Mammary microvascular endothelial cell (primary cell): Measurements from ENCODE around the gene SLC25A43. TPM values are rescaled to one million over a fixed set of nuclear protein-coding genes. Genes with fewer than 3 reads are reported as not detected.

ENCODE experiments used
- total RNA-seq: library from RNA; depleted of rRNA; stranded (reverse); fragments of >200 nt; gene quantifications from 2 replicates; pipeline ENCODE4 v1.2.3, GENCODE V29; 2015

Gene SLC25A43
- total RNA-seq = 21.2 and 22.1 TPM in 2 replicates

DNA sequence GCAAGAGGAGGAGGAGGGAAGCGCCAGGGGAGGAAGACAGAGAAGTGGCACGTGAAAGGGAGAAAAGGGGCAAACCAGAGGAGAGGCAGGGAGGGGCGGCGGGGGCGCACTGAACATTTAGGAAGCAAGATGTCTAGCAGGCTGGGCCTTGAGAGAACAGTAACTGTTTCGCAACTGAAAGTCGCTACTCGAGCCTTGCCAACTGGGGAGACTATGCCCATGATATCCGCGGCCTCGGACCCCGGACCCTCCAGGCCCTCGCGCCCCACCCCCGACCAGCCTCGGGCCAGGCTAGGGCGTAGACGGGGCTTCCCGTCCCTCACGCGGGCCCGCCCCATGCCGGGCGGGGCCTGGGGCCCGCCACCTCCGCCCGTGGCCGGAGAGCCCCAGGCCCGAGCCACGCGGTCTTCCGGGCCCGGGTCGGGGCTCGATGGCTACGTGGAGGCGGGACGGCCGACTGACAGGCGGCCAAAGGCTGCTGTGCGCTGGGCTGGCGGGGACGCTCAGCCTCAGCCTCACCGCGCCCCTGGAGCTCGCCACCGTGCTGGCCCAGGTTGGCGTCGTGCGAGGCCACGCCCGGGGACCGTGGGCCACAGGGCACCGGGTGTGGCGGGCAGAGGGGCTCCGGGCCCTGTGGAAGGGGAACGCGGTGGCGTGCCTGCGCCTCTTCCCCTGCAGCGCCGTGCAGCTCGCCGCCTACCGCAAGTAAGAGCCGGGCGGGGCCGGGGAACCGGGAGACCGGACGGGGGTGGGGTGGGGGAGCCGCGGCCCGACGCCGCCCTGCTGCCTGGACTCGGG, at the start of gene SLC25A43:
Gene SLC25A43, plus strand, starts transcription at position 363 of the 798 bp plus-strand sequence. Its CDS starts 68 bp downstream, at position 431.

DNA sequence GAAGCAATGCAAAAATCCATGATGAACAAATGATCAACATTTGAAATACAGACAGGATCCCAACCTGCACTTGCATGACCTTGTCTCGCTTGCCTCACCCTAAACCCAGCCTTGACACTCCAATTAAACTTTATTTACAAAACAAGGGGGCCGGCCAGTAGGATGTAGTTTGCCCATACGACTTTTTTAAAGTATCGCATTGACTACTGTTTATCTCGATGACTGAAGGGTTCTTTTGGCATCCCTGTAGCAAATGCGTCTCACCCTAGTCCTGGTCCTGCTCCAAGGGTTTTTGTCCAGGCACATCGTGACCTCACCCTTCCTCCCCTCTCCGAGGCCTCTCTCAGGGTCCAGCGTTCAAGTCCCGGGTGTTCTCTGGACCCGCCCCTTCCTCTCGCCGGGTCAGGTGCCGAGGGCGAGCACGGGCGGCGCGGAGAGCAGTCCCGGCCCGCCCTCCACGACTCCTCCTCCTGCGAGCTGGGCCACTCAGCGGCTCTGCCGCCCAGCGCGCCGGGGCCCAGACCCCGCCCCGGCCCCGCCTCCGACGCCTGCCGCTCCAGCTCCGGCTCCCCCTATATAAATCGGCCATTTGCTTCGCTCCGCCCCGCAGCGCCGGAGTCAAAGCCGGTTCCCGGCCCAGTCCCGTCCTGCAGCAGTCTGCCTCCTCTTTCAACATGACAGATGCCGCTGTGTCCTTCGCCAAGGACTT, 68.9 kb downstream of the SLC25A43 start, which contains the start of gene SLC25A5:
Gene SLC25A5, plus strand, starts transcription at position 603 of the 709 bp plus-strand sequence. Its CDS starts 72 bp downstream, at position 675.

Other genes starting within 250 kb of the SLC25A43 start
- 72.0 and 77.0 TPM in 2 replicates for gene PGRMC1, start 163.1 kb upstream of the SLC25A43 start, total RNA-seq
- gene SLC25A5, start 69.1 kb downstream of the SLC25A43 start, total RNA-seq = 487 and 570 TPM in 2 replicates
- gene STEEP1, start 166.1 kb downstream of the SLC25A43 start, total RNA-seq = 28.7 and 30.6 TPM in 2 replicates
- gene UBE2A, start 175.2 kb downstream of the SLC25A43 start, total RNA-seq = 36.0 and 47.2 TPM in 2 replicates
- 5.5 and 6.0 TPM in 2 replicates for gene NKRF, start 207.1 kb downstream of the SLC25A43 start, total RNA-seq